Activated naive CD4-positive, alpha-beta T cell treated with anti-CD3 and anti-CD28 coated beads, Interleukin-2, amount 50 U/mL, for 24 hours (primary cell): ENCODE measurements around the gene RTP3.
A peak's percentile ranks its signal among the peaks of the same experiment; 100 is the strongest.

Source experiments
- H3K27ac Mint-ChIP-seq: one replicate; pipeline ENCODE4 v1.8.0; 2021; ENCODE audit warnings: mild to moderate bottlenecking, mixed read lengths
- H3K27me3 Mint-ChIP-seq: one replicate; pipeline ENCODE4 v1.8.0; 2021; ENCODE audit warnings: mixed read lengths
- H3K36me3 Mint-ChIP-seq: one replicate; pipeline ENCODE4 v1.8.0; 2021; ENCODE audit warnings: mixed read lengths
- H3K4me1 Mint-ChIP-seq: one replicate; pipeline ENCODE4 v1.8.0; 2021; ENCODE audit warnings: mixed read lengths
- H3K4me3 Mint-ChIP-seq: one replicate; pipeline ENCODE4 v1.8.0; 2021; ENCODE audit warnings: mild to moderate bottlenecking, mixed read lengths
- H3K9me3 Mint-ChIP-seq: one replicate; pipeline ENCODE4 v1.8.0; 2021; ENCODE audit warnings: mixed read lengths

RTP3 gene

GRCh38 chr3:46497556-46498265 lies at the start of gene RTP3:
TSS of gene RTP3 (plus strand) at chr3:46497976. CDS start at chr3:46498063, 87 bp downstream.
- Mint-ChIP-seq H3K9me3 (no peaks in the 10 kb centered on the region), H3K27ac (no peak within 1 kb of the TSS), H3K4me3 (no peak within 1 kb of the TSS), H3K36me3 (no peaks in the 10 kb centered on the region), H3K27me3 (no peaks in the 10 kb centered on the region), H3K4me1 (peaks cover 22% of the 10 kb centered on the region)

GRCh38 chr3:46448721-46449120 lies 49.1 kb upstream of the RTP3 start:
- H3K9me3 Mint-ChIP-seq, result no peaks in the 10 kb centered on the region
- no peaks in the 10 kb centered on the region for H3K4me1 Mint-ChIP-seq
- no peak overlapping the region for H3K4me3 Mint-ChIP-seq
- H3K27me3 Mint-ChIP-seq, result peaks cover 5% of the 10 kb centered on the region
- no peaks in the 10 kb centered on the region for H3K36me3 Mint-ChIP-seq
- H3K27ac Mint-ChIP-seq, result no peak overlapping the region

- Mint-ChIP-seq H3K9me3 (no peaks in the 10 kb centered on the region), H3K27me3 (peaks cover 5% of the 10 kb centered on the region), H3K36me3 (no peaks in the 10 kb centered on the region), H3K4me1 (no peaks in the 10 kb centered on the region), H3K4me3 (no peak overlapping the region), H3K27ac (no peak overlapping the region)
Measured at GRCh38 chr3:46449755-46450552, 47.8 kb upstream of the RTP3 start.

GRCh38 chr3:46453526-46454208 lies 44.1 kb upstream of the RTP3 start:
- H3K36me3 Mint-ChIP-seq, result no peaks in the 10 kb centered on the region
- H3K4me3 Mint-ChIP-seq, result no peak overlapping the region
- no peak overlapping the region for H3K27ac Mint-ChIP-seq
- H3K9me3 Mint-ChIP-seq, result no peaks in the 10 kb centered on the region
- peaks cover 5% of the 10 kb centered on the region for H3K27me3 Mint-ChIP-seq
- H3K4me1 Mint-ChIP-seq, result no peaks in the 10 kb centered on the region

GRCh38 chr3:46454209-46454595 lies 43.6 kb upstream of the RTP3 start:
- no peaks in the 10 kb centered on the region for H3K4me1 Mint-ChIP-seq
- no peaks in the 10 kb centered on the region for H3K36me3 Mint-ChIP-seq
- H3K27ac Mint-ChIP-seq, result no peak overlapping the region
- no peaks in the 10 kb centered on the region for H3K9me3 Mint-ChIP-seq
- H3K4me3 Mint-ChIP-seq, result no peak overlapping the region
- H3K27me3 Mint-ChIP-seq, result peaks cover 5% of the 10 kb centered on the region

- Mint-ChIP-seq H3K4me1 (no peaks in the 10 kb centered on the region), H3K27me3 (peaks cover 5% of the 10 kb centered on the region), H3K36me3 (no peaks in the 10 kb centered on the region), H3K9me3 (no peaks in the 10 kb centered on the region), H3K4me3 (no peak overlapping the region), H3K27ac (peak overlapping the region; percentile 8)
Measured at GRCh38 chr3:46454606-46455005, 43.2 kb upstream of the RTP3 start.

- no peak overlapping the region for H3K4me3 Mint-ChIP-seq
- peaks cover 8% of the 10 kb centered on the region for H3K27me3 Mint-ChIP-seq
- no peak overlapping the region for H3K27ac Mint-ChIP-seq
- H3K36me3 Mint-ChIP-seq, result no peaks in the 10 kb centered on the region
- H3K4me1 Mint-ChIP-seq, result no peaks in the 10 kb centered on the region
- peaks cover 5% of the 10 kb centered on the region for H3K9me3 Mint-ChIP-seq
Measured at GRCh38 chr3:46455231-46456115, 42.3 kb upstream of the RTP3 start.

- H3K4me1 Mint-ChIP-seq, result no peaks in the 10 kb centered on the region
- no peak overlapping the region for H3K4me3 Mint-ChIP-seq
- H3K9me3 Mint-ChIP-seq, result peaks cover 10% of the 10 kb centered on the region
- no peaks in the 10 kb centered on the region for H3K36me3 Mint-ChIP-seq
- peaks cover 7% of the 10 kb centered on the region for H3K27me3 Mint-ChIP-seq
- no peak overlapping the region for H3K27ac Mint-ChIP-seq
Measured at GRCh38 chr3:46456118-46456517, 41.7 kb upstream of the RTP3 start.

- no peaks in the 10 kb centered on the region for H3K4me1 Mint-ChIP-seq
- H3K27me3 Mint-ChIP-seq, result peaks cover 28% of the 10 kb centered on the region
- no peak overlapping the region for H3K4me3 Mint-ChIP-seq
- peaks cover 10% of the 10 kb centered on the region for H3K9me3 Mint-ChIP-seq
- no peaks in the 10 kb centered on the region for H3K36me3 Mint-ChIP-seq
- no peak overlapping the region for H3K27ac Mint-ChIP-seq
Measured at GRCh38 chr3:46460051-46460450, 37.7 kb upstream of the RTP3 start.

GRCh38 chr3:46462111-46462510 lies 35.7 kb upstream of the RTP3 start:
- no peak overlapping the region for H3K27ac Mint-ChIP-seq
- H3K4me3 Mint-ChIP-seq, result no peak overlapping the region
- no peaks in the 10 kb centered on the region for H3K4me1 Mint-ChIP-seq
- H3K27me3 Mint-ChIP-seq, result peaks cover 35% of the 10 kb centered on the region
- H3K9me3 Mint-ChIP-seq, result peaks cover 10% of the 10 kb centered on the region
- H3K36me3 Mint-ChIP-seq, result no peaks in the 10 kb centered on the region

- Mint-ChIP-seq H3K27ac (no peak overlapping the region), H3K4me1 (no peaks in the 10 kb centered on the region), H3K4me3 (no peak overlapping the region), H3K9me3 (peaks cover 10% of the 10 kb centered on the region), H3K36me3 (no peaks in the 10 kb centered on the region), H3K27me3 (peaks cover 35% of the 10 kb centered on the region)
Measured at GRCh38 chr3:46462511-46462910, 35.3 kb upstream of the RTP3 start.

- Mint-ChIP-seq H3K27ac (no peak overlapping the region), H3K4me1 (no peaks in the 10 kb centered on the region), H3K27me3 (peaks cover 35% of the 10 kb centered on the region), H3K9me3 (peaks cover 10% of the 10 kb centered on the region), H3K36me3 (no peaks in the 10 kb centered on the region), H3K4me3 (no peak overlapping the region)
Measured at GRCh38 chr3:46463120-46463867, 34.5 kb upstream of the RTP3 start.

GRCh38 chr3:46463868-46464241 lies 33.9 kb upstream of the RTP3 start:
- Mint-ChIP-seq H3K27me3 (peaks cover 35% of the 10 kb centered on the region), H3K4me3 (no peak overlapping the region), H3K9me3 (peaks cover 10% of the 10 kb centered on the region), H3K36me3 (no peaks in the 10 kb centered on the region), H3K27ac (no peak overlapping the region), H3K4me1 (no peaks in the 10 kb centered on the region)

GRCh38 chr3:46464326-46465195 lies 33.2 kb upstream of the RTP3 start, which contains the start of gene LTF:
TSS of gene LTF (minus strand) at chr3:46464905. CDS start at chr3:46464867, 38 bp downstream.
- no peaks in the 10 kb centered on the region for H3K36me3 Mint-ChIP-seq
- H3K4me3 Mint-ChIP-seq, result no peak within 1 kb of the TSS
- H3K27me3 Mint-ChIP-seq, result peaks cover 35% of the 10 kb centered on the region
- H3K4me1 Mint-ChIP-seq, result no peaks in the 10 kb centered on the region
- H3K27ac Mint-ChIP-seq, result no peak within 1 kb of the TSS
- peaks cover 10% of the 10 kb centered on the region for H3K9me3 Mint-ChIP-seq
